ENCODE results near the gene PRDM12. TPM values are rescaled to one million over a fixed set of nuclear protein-coding genes. Genes with fewer than 3 reads are reported as not detected.

Gene PRDM12
- total RNA-seq, 1 donor from 2014 or later = 0.21 TPM

- Mint-ChIP-seq H3K27me3 (ENCODE audit: low read depth) (peaks cover 58% of the 10 kb centered on the region), H3K27ac (no peak overlapping the region), H3K4me1 (ENCODE audit: low read depth) (peaks cover 3% of the 10 kb centered on the region), H3K4me3 (ENCODE audit: low read depth) (no peak overlapping the region), H3K36me3 (ENCODE audit: low read depth) (no peaks in the 10 kb centered on the region), H3K9me3 (no peaks in the 10 kb centered on the region)
- intact Hi-C loops (cut with micrococcal nuclease) = loop anchor here (5.0 kb wide), 1 partner anchor 1749 kb away; the partner anchor contains the start of gene CFAP77
- no peak for DNase-seq (ENCODE audit: low spot score)
These were observed 977 bp upstream of the PRDM12 start for GRCh38 chr9:130663258-130663976.

GRCh38 chr9:130663977-130664250, 480 bp upstream of the PRDM12 start:
- intact Hi-C loops (cut with micrococcal nuclease) = loop anchor here (5.0 kb wide), 1 partner anchor 1748 kb away; the partner anchor contains the start of gene CFAP77
- no peaks in the 10 kb centered on the region for H3K9me3 Mint-ChIP-seq
- no peak overlapping the region for H3K4me3 Mint-ChIP-seq (ENCODE audit: low read depth)
- H3K36me3 Mint-ChIP-seq (ENCODE audit: low read depth) = no peaks in the 10 kb centered on the region
- H3K27ac Mint-ChIP-seq = no peak overlapping the region
- H3K4me1 Mint-ChIP-seq (ENCODE audit: low read depth) = peaks cover 3% of the 10 kb centered on the region
- DNase-seq (ENCODE audit: low spot score) = no peak
- peaks cover 54% of the 10 kb centered on the region for H3K27me3 Mint-ChIP-seq (ENCODE audit: low read depth)

GRCh38 chr9:130665029-130665430, 636 bp downstream of the PRDM12 start:
- H3K4me1 Mint-ChIP-seq (ENCODE audit: low read depth) = peaks cover 3% of the 10 kb centered on the region
- no peak overlapping the region for H3K4me3 Mint-ChIP-seq (ENCODE audit: low read depth)
- intact Hi-C loops (cut with micrococcal nuclease) = no loop called here
- H3K36me3 Mint-ChIP-seq (ENCODE audit: low read depth) = no peaks in the 10 kb centered on the region
- no peak for DNase-seq (ENCODE audit: low spot score)
- peak overlapping the region; percentile 69 for H3K27ac Mint-ChIP-seq
- H3K9me3 Mint-ChIP-seq = no peaks in the 10 kb centered on the region
- H3K27me3 Mint-ChIP-seq (ENCODE audit: low read depth) = peaks cover 48% of the 10 kb centered on the region

GRCh38 chr9:130665431-130666392, 1.3 kb downstream of the PRDM12 start:
- Mint-ChIP-seq H3K27me3 (ENCODE audit: low read depth) (peaks cover 50% of the 10 kb centered on the region), H3K4me1 (ENCODE audit: low read depth) (peaks cover 3% of the 10 kb centered on the region), H3K27ac (peak overlapping the region; percentile 69), H3K4me3 (ENCODE audit: low read depth) (no peak overlapping the region), H3K9me3 (no peaks in the 10 kb centered on the region), H3K36me3 (ENCODE audit: low read depth) (no peaks in the 10 kb centered on the region)
- intact Hi-C loops (cut with micrococcal nuclease) = no loop called here
- DNase-seq (ENCODE audit: low spot score) = no peak

- no peaks in the 10 kb centered on the region for H3K36me3 Mint-ChIP-seq (ENCODE audit: low read depth)
- peaks cover 3% of the 10 kb centered on the region for H3K4me1 Mint-ChIP-seq (ENCODE audit: low read depth)
- no peaks in the 10 kb centered on the region for H3K9me3 Mint-ChIP-seq
- intact Hi-C loops (cut with micrococcal nuclease) = no loop called here
- peaks cover 50% of the 10 kb centered on the region for H3K27me3 Mint-ChIP-seq (ENCODE audit: low read depth)
- DNase-seq (ENCODE audit: low spot score) = no peak
- H3K27ac Mint-ChIP-seq = no peak overlapping the region
- H3K4me3 Mint-ChIP-seq (ENCODE audit: low read depth) = no peak overlapping the region
These were observed 2.2 kb downstream of the PRDM12 start for GRCh38 chr9:130666393-130667119.

- no peak overlapping the region for H3K27ac Mint-ChIP-seq
- H3K9me3 Mint-ChIP-seq = no peaks in the 10 kb centered on the region
- no peak for DNase-seq (ENCODE audit: low spot score)
- peaks cover 49% of the 10 kb centered on the region for H3K27me3 Mint-ChIP-seq (ENCODE audit: low read depth)
- no peak overlapping the region for H3K4me3 Mint-ChIP-seq (ENCODE audit: low read depth)
- H3K36me3 Mint-ChIP-seq (ENCODE audit: low read depth) = no peaks in the 10 kb centered on the region
- H3K4me1 Mint-ChIP-seq (ENCODE audit: low read depth) = peaks cover 3% of the 10 kb centered on the region
- intact Hi-C loops (cut with micrococcal nuclease) = no loop called here
These were observed 2.7 kb downstream of the PRDM12 start for GRCh38 chr9:130667120-130667435.

- Mint-ChIP-seq H3K27ac (no peak overlapping the region), H3K27me3 (ENCODE audit: low read depth) (peaks cover 39% of the 10 kb centered on the region), H3K4me3 (ENCODE audit: low read depth) (no peak overlapping the region), H3K4me1 (ENCODE audit: low read depth) (peaks cover 3% of the 10 kb centered on the region), H3K9me3 (no peaks in the 10 kb centered on the region), H3K36me3 (ENCODE audit: low read depth) (no peaks in the 10 kb centered on the region)
- intact Hi-C loops (cut with micrococcal nuclease) = loop anchor here (2.0 kb wide), 1 partner anchor 273 kb away; no protein-coding TSS in a partner anchor
- no peak for DNase-seq (ENCODE audit: low spot score)
These were observed 3.8 kb downstream of the PRDM12 start for GRCh38 chr9:130668196-130668595.

- Mint-ChIP-seq H3K4me1 (ENCODE audit: low read depth) (peaks cover 3% of the 10 kb centered on the region), H3K27me3 (ENCODE audit: low read depth) (peaks cover 39% of the 10 kb centered on the region), H3K9me3 (no peaks in the 10 kb centered on the region), H3K4me3 (ENCODE audit: low read depth) (no peak overlapping the region), H3K36me3 (ENCODE audit: low read depth) (no peaks in the 10 kb centered on the region), H3K27ac (no peak overlapping the region)
- DNase-seq (ENCODE audit: low spot score) = no peak
- intact Hi-C loops (cut with micrococcal nuclease) = loop anchor here (2.0 kb wide), 1 partner anchor 272 kb away; no protein-coding TSS in a partner anchor
These were observed 4.3 kb downstream of the PRDM12 start for GRCh38 chr9:130668659-130669058.

- Mint-ChIP-seq H3K27ac (no peak overlapping the region), H3K36me3 (ENCODE audit: low read depth) (no peaks in the 10 kb centered on the region), H3K27me3 (ENCODE audit: low read depth) (peaks cover 33% of the 10 kb centered on the region), H3K4me3 (ENCODE audit: low read depth) (no peak overlapping the region), H3K4me1 (ENCODE audit: low read depth) (peaks cover 3% of the 10 kb centered on the region), H3K9me3 (no peaks in the 10 kb centered on the region)
- DNase-seq (ENCODE audit: low spot score) = no peak
- intact Hi-C loops (cut with micrococcal nuclease) = loop anchor here (2.0 kb wide), 1 partner anchor 271 kb away; no protein-coding TSS in a partner anchor
These were observed 5.6 kb downstream of the PRDM12 start for GRCh38 chr9:130669965-130670364.

GRCh38 chr9:130670644-130671043, 6.2 kb downstream of the PRDM12 start:
- H3K27me3 Mint-ChIP-seq (ENCODE audit: low read depth) = peaks cover 29% of the 10 kb centered on the region
- H3K9me3 Mint-ChIP-seq = no peaks in the 10 kb centered on the region
- no peak for DNase-seq (ENCODE audit: low spot score)
- no peaks in the 10 kb centered on the region for H3K36me3 Mint-ChIP-seq (ENCODE audit: low read depth)
- H3K4me3 Mint-ChIP-seq (ENCODE audit: low read depth) = no peak overlapping the region
- H3K27ac Mint-ChIP-seq = no peak overlapping the region
- no peaks in the 10 kb centered on the region for H3K4me1 Mint-ChIP-seq (ENCODE audit: low read depth)
- intact Hi-C loops (cut with micrococcal nuclease) = no loop called here

- intact Hi-C loops (cut with micrococcal nuclease) = no loop called here
- Mint-ChIP-seq H3K4me3 (ENCODE audit: low read depth) (no peak overlapping the region), H3K36me3 (ENCODE audit: low read depth) (no peaks in the 10 kb centered on the region), H3K27ac (no peak overlapping the region), H3K27me3 (ENCODE audit: low read depth) (peaks cover 17% of the 10 kb centered on the region), H3K9me3 (no peaks in the 10 kb centered on the region), H3K4me1 (ENCODE audit: low read depth) (no peaks in the 10 kb centered on the region)
- DNase-seq (ENCODE audit: low spot score) = no peak
These were observed 8.1 kb downstream of the PRDM12 start for GRCh38 chr9:130672466-130672865.

GRCh38 chr9:130672933-130673615, 8.7 kb downstream of the PRDM12 start:
- H3K27me3 Mint-ChIP-seq (ENCODE audit: low read depth) = peaks cover 13% of the 10 kb centered on the region
- H3K36me3 Mint-ChIP-seq (ENCODE audit: low read depth) = no peaks in the 10 kb centered on the region
- H3K4me1 Mint-ChIP-seq (ENCODE audit: low read depth) = no peaks in the 10 kb centered on the region
- H3K4me3 Mint-ChIP-seq (ENCODE audit: low read depth) = no peak overlapping the region
- intact Hi-C loops (cut with micrococcal nuclease) = no loop called here
- no peak overlapping the region for H3K27ac Mint-ChIP-seq
- no peaks in the 10 kb centered on the region for H3K9me3 Mint-ChIP-seq
- no peak for DNase-seq (ENCODE audit: low spot score)
